HepG2 (cell line): ENCODE results near the gene GNAS. TPM values are rescaled to one million over a fixed set of nuclear protein-coding genes. Genes with fewer than 3 reads are reported as not detected.

Experiments
- ATAC-seq: fragments of 200-7000 bp; cut with Tn5 transposase; 3 replicates; pipeline ENCODE4 v1.9.1; 2020; ENCODE audit warnings: mild to moderate bottlenecking, moderate library complexity
- BruUV-seq: library from RNA; stranded (reverse); fragments of 400-500 nt; replicated peaks from 2 replicates; lab custom pipeline; 2021; lab: Mats Ljungman, UMichigan
- CTCF ChIA-PET: fragments of 300-600 bp; formaldehyde crosslinking; extraction: SDS; loops from one replicate; lab custom pipeline; 2021; ENCODE audit warnings: low total read pairs, inconsistent platforms, low intra/inter-chr PET ratio; lab: Yijun Ruan, JAX
- POLR2A ChIA-PET: fragments of 350-600 bp; sonication (Branson Sonifier 250); formaldehyde crosslinking; loops from one replicate; lab custom pipeline; 2020; ENCODE audit warnings: antibody characterized with exemption, inconsistent platforms; lab: Yijun Ruan, JAX
- DNase-seq: peaks from one replicate; pipeline ENCODE4 v3.0.0-alpha.2; 2015; ENCODE audit warnings: low spot score
- FAIRE-seq: peaks from 3 replicates; lab custom pipeline; 2011; peaks lifted over from hg19 to GRCh38; lab: Jason Lieb, UNC
- H2AFZ ChIP-seq: one replicate; pipeline ENCODE4 v1.6.1; 2011; ENCODE audit warnings: low read length, inconsistent platforms
- H3K27ac ChIP-seq: fragments of 300-600 bp; 3 replicates; pipeline ENCODE4 v1.8.0; 2011; ENCODE audit warnings: mixed run types, mild to moderate bottlenecking, mixed read lengths, low read length, inconsistent platforms; ENCODE audit not compliant: insufficient read depth; ENCODE audit errors: extremely low read length
- H3K27me3 ChIP-seq, 2 experiments: fragments of 200-600 bp in 1 of 2; 2 replicates in 1 of 2; 3 replicates in 1 of 2; pipeline versions ENCODE4 v1.6.0 to v1.8.0; 2011; ENCODE audit warnings: low read length in 2 of 2, mild to moderate bottlenecking in 2 of 2, moderate library complexity in 2 of 2, inconsistent platforms in 1 of 2; ENCODE audit not compliant: insufficient read depth in 2 of 2, control insufficient read depth in 1 of 2
- H3K36me3 ChIP-seq, 2 experiments: fragments of 200-600 bp in 1 of 2; replicated peaks in 1 of 2; 2 replicates in 1 of 2; 3 replicates in 1 of 2; pipeline versions ENCODE4 v1.5.1 to v1.8.0; 2011; ENCODE audit warnings: low read length in 2 of 2, inconsistent platforms in 1 of 2; ENCODE audit not compliant: insufficient read depth in 2 of 2, control insufficient read depth in 1 of 2
- H3K4me1 ChIP-seq: 2 replicates; pipeline ENCODE4 v1.5.1; 2012; ENCODE audit warnings: low read length, inconsistent platforms; ENCODE audit not compliant: insufficient read depth
- H3K4me2 ChIP-seq: 2 replicates; pipeline ENCODE4 v1.6.0; 2011; ENCODE audit warnings: low read depth, low read length, inconsistent platforms
- H3K4me3 ChIP-seq, 3 experiments: fragments of 200-600 bp in 1 of 3; sonication (generic), shearing (Covaris generic) in 1 of 3; replicated peaks in 1 of 3; 2 replicates each; pipeline ENCODE4 v1.5.1; 2011 to 2016; ENCODE audit warnings: low read length in 3 of 3, inconsistent platforms in 2 of 3, low read depth in 2 of 3, mild to moderate bottlenecking in 2 of 3, control low read depth in 1 of 3, mixed read lengths in 1 of 3; ENCODE audit not compliant: insufficient read depth in 1 of 3
- H3K79me2 ChIP-seq: one replicate; pipeline ENCODE4 v1.6.1; 2011; ENCODE audit warnings: low read length, inconsistent platforms; ENCODE audit not compliant: insufficient read depth
- H3K9ac ChIP-seq: 2 replicates; pipeline ENCODE4 v1.6.0; 2011; ENCODE audit warnings: mild to moderate bottlenecking, low read depth, low read length, inconsistent platforms; ENCODE audit not compliant: insufficient read depth
- H3K9me3 ChIP-seq: 2 replicates; pipeline ENCODE4 v1.5.1; 2012; ENCODE audit warnings: mild to moderate bottlenecking, low read length
- H4K20me1 ChIP-seq: 2 replicates; pipeline ENCODE4 v1.6.0; 2011; ENCODE audit warnings: inconsistent platforms, mild to moderate bottlenecking, low read length, moderate library complexity; ENCODE audit not compliant: insufficient read depth
- KDM4B ChIP-seq: sonication (generic); formaldehyde crosslinking; IDR thresholded peaks from 2 replicates; pipeline ENCODE4 v1.4.0; 2020; ENCODE audit warnings: missing genetic modification reagents
- PITX1 ChIP-seq: sonication (generic); formaldehyde crosslinking; IDR thresholded peaks from 2 replicates; pipeline ENCODE4 v1.5.1; 2020; ENCODE audit warnings: mild to moderate bottlenecking, missing genetic modification reagents
- RFX5 ChIP-seq: IDR thresholded peaks from 2 replicates; pipeline ENCODE4 v1.6.1; 2011; ENCODE audit warnings: low read depth, low read length, improper control_type of control experiment
- SRSF4 ChIP-seq: fragments of 200-400 bp; formaldehyde crosslinking; IDR thresholded peaks from one replicate; pipeline ENCODE4 v1.6.1; 2018; ENCODE audit warnings: mild to moderate bottlenecking, low read depth, low read length, moderate library complexity; ENCODE audit not compliant: poor library complexity, severe bottlenecking
- SUZ12 ChIP-seq: fragments of 150-350 bp; IDR thresholded peaks from 2 replicates; pipeline ENCODE4 v1.6.1; 2014; ENCODE audit warnings: low read depth, low read length
- ZBTB3 ChIP-seq: sonication (generic); formaldehyde crosslinking; IDR thresholded peaks from 2 replicates; pipeline ENCODE4 v1.4.0; 2020; ENCODE audit warnings: low read depth, mild to moderate bottlenecking, moderate library complexity, missing genetic modification reagents, borderline replicate concordance
- ZNF101 ChIP-seq: sonication (generic); formaldehyde crosslinking; IDR thresholded peaks from 2 replicates; pipeline ENCODE4 v1.4.0; 2020; ENCODE audit warnings: mild to moderate bottlenecking, low read depth, missing genetic modification reagents, borderline replicate concordance
- ZNF160 ChIP-seq: sonication (generic); formaldehyde crosslinking; IDR thresholded peaks from 2 replicates; pipeline ENCODE4 v1.8.0; 2022; ENCODE audit warnings: mild to moderate bottlenecking, inconsistent platforms, missing genetic modification reagents
- ZNF20 ChIP-seq: sonication (generic); formaldehyde crosslinking; IDR thresholded peaks from 2 replicates; pipeline ENCODE4 v1.4.0; 2020; ENCODE audit warnings: mild to moderate bottlenecking, moderate library complexity, missing genetic modification reagents
- ZNF224 ChIP-seq: sonication (generic); formaldehyde crosslinking; IDR thresholded peaks from 2 replicates; pipeline ENCODE4 v1.5.0; 2020; ENCODE audit warnings: mild to moderate bottlenecking, missing genetic modification reagents
- ZNF234 ChIP-seq: sonication (generic); formaldehyde crosslinking; conservative IDR thresholded peaks from 2 replicates; pipeline ENCODE4 v1.5.1; 2020; ENCODE audit warnings: mild to moderate bottlenecking, missing genetic modification reagents
- ZNF296 ChIP-seq: sonication (generic); formaldehyde crosslinking; conservative IDR thresholded peaks from 2 replicates; pipeline ENCODE4 v1.5.0; 2020; ENCODE audit warnings: mild to moderate bottlenecking, missing genetic modification reagents
- ZNF572 ChIP-seq: sonication (generic); formaldehyde crosslinking; IDR thresholded peaks from 2 replicates; pipeline ENCODE4 v1.5.1; 2020; ENCODE audit warnings: mild to moderate bottlenecking, missing genetic modification reagents
- ZNF619 ChIP-seq: sonication (generic); formaldehyde crosslinking; IDR thresholded peaks from 2 replicates; pipeline ENCODE4 v1.4.0; 2020; ENCODE audit warnings: mild to moderate bottlenecking, missing genetic modification reagents
- ZNF644 ChIP-seq: IDR thresholded peaks from 2 replicates; pipeline ENCODE4 v1.6.1; 2016; ENCODE audit warnings: low read depth
- ZNF7 ChIP-seq: IDR thresholded peaks from 2 replicates; pipeline ENCODE4 v1.6.1; 2016; ENCODE audit warnings: missing biosample characterization, missing genetic modification reagents
- ZNF749 ChIP-seq: sonication (generic); formaldehyde crosslinking; IDR thresholded peaks from 2 replicates; pipeline ENCODE4 v1.8.0; 2022; ENCODE audit warnings: mild to moderate bottlenecking, missing genetic modification reagents, moderate library complexity, borderline replicate concordance
- ZNF773 ChIP-seq: sonication (generic); formaldehyde crosslinking; IDR thresholded peaks from 2 replicates; pipeline ENCODE4 v1.4.0; 2020; ENCODE audit warnings: missing genetic modification reagents, borderline replicate concordance
- ZSCAN22 ChIP-seq: sonication (generic); formaldehyde crosslinking; IDR thresholded peaks from 2 replicates; pipeline ENCODE4 v1.4.0; 2020; ENCODE audit warnings: mild to moderate bottlenecking, missing genetic modification reagents
- WGBS: methylation state at CpG from one replicate; pipeline ENCODE4 v1.1.6; 2017; ENCODE audit warnings: low lambda C conversion rate; 5-methylcytosine and 5-hydroxymethylcytosine counted together
- in situ Hi-C: cut with HindIII; loops from 2 replicates; pipeline ENCODE4 v1.10.0; 2017; ENCODE audit warnings: low pct_unique_long_range_greater_than_20kb; ENCODE audit not compliant: extremely low pct_ligation_motif_present
- intact Hi-C: fragments of 100-400 bp; cut with micrococcal nuclease; formaldehyde crosslinking; loops from one replicate; pipeline ENCODE4 v1.10.0; 2022; ENCODE audit not compliant: unreplicated experiment
- polyA plus RNA-seq, 8 experiments: library from polyadenylated mRNA; depleted of rRNA in 3 of 8; stranded (reverse) in 7 of 8; unstranded in 1 of 8; fragments of >200 nt; fragmentation: Illumina TruSeq in 4 of 8; extraction: Trizol in 4 of 8; gene quantifications; 2 replicates each; pipeline versions ENCODE4 v1.2.1 to v1.2.3, GENCODE V29; 2011 to 2016; ENCODE audit warnings: low read depth in 4 of 8, missing spikeins in 1 of 8, mixed read lengths in 1 of 8; ENCODE audit not compliant: insufficient read depth in 1 of 8
- total RNA-seq, 5 experiments: library from RNA; depleted of rRNA; stranded (reverse); fragments of >200 nt; fragmentation: Illumina TruSeq; extraction: Trizol; gene quantifications; 2 replicates each; pipeline ENCODE4 v1.2.3, GENCODE V29; 2016; ENCODE audit warnings: low read depth in 1 of 5
- TF ChIP-seq, protein P1 (sequence below): sonication (generic); formaldehyde crosslinking; conservative IDR thresholded peaks from 2 replicates; pipeline ENCODE4 v1.4.0; 2020; ENCODE audit warnings: missing genetic modification reagents
- TF ChIP-seq, protein P2 (sequence below): sonication (generic); formaldehyde crosslinking; IDR thresholded peaks from 2 replicates; pipeline ENCODE4 v1.4.0; 2020; ENCODE audit warnings: missing genetic modification reagents

Gene GNAS
- total and polyA plus RNA-seq, 2 of the 13 experiments (the other 11 are each of a cell fraction or from before 2014, with no cell fraction given): 407 to 1,008 TPM

GRCh38 chr20:58818586-58819285 lies 33.8 kb upstream of the GNAS start (continued):
- no peak for TF ChIP-seq PITX1 (CRISPR knock-in tag)
- no peak for TF ChIP-seq SUZ12
- TF ChIP-seq, protein P1, sequence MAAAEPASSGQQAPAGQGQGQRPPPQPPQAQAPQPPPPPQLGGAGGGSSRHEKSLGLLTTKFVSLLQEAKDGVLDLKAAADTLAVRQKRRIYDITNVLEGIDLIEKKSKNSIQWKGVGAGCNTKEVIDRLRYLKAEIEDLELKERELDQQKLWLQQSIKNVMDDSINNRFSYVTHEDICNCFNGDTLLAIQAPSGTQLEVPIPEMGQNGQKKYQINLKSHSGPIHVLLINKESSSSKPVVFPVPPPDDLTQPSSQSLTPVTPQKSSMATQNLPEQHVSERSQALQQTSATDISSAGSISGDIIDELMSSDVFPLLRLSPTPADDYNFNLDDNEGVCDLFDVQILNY (CRISPR knock-in tag): no peak
- no peak for TF ChIP-seq RFX5
- no peak for TF ChIP-seq SRSF4

DNA sequence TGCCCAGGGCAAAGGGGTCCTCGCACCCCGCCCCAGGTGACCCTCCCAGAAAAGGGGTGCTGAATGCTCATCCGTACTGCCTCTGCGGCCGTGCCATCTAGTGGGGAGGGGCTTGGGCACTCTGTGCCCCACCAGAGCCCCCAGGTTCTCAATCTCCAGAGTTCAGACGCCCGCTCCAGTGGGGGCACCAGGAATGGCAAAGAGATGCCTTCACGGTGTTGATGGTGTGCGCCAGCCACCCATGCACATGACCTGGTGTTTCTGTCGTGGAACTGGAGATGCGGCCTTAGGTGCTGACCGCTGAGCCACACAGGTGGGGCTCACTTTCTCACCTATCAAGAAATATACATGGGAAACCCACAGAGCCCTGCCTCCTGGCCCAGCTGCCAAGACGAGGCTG lies 32.6 kb upstream of the GNAS start:
- TF ChIP-seq ZNF160 (CRISPR knock-in tag): no peak
- TF ChIP-seq ZNF20: no peak
- no peak for TF ChIP-seq ZNF773 (CRISPR knock-in tag)
- TF ChIP-seq ZNF749: no peak
- TF ChIP-seq KDM4B (CRISPR knock-in tag): no peak
- no peak for TF ChIP-seq ZNF234 (CRISPR knock-in tag)
- TF ChIP-seq ZSCAN22 (CRISPR knock-in tag): no peak
- no peak for TF ChIP-seq ZNF224 (CRISPR knock-in tag)
- TF ChIP-seq, protein P2, sequence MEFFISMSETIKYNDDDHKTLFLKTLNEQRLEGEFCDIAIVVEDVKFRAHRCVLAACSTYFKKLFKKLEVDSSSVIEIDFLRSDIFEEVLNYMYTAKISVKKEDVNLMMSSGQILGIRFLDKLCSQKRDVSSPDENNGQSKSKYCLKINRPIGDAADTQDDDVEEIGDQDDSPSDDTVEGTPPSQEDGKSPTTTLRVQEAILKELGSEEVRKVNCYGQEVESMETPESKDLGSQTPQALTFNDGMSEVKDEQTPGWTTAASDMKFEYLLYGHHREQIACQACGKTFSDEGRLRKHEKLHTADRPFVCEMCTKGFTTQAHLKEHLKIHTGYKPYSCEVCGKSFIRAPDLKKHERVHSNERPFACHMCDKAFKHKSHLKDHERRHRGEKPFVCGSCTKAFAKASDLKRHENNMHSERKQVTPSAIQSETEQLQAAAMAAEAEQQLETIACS: no peak
- TF ChIP-seq ZNF296 (CRISPR knock-in tag): no peak
- TF ChIP-seq ZNF101 (CRISPR knock-in tag): no peak
- no peak for TF ChIP-seq ZNF619
- TF ChIP-seq ZBTB3 (CRISPR knock-in tag): no peak
- TF ChIP-seq ZNF572: no peak
- no peak for TF ChIP-seq ZNF644
- no peak for TF ChIP-seq ZNF7 (CRISPR knock-in tag)
- Histone ChIP-seq H3K4me2 (no peak overlapping the region), H3K4me1 (no peaks in the 10 kb centered on the region), H3K9me3 (no peaks in the 10 kb centered on the region), H3K4me3 (no peak overlapping the region), H4K20me1 (no peaks in the 10 kb centered on the region), H3K27ac (no peak overlapping the region), H3K27me3 (peaks cover 20 to 76% of the 10 kb centered on the region in 2 experiments), H3K9ac (no peak overlapping the region), H3K36me3 (no peaks in the 10 kb centered on the region), H2AFZ (no peak overlapping the region), H3K79me2 (no peaks in the 10 kb centered on the region)
- WGBS: 24% methylated on average over 12 of the region's 13 CpGs
- DNase-seq (no peak), FAIRE-seq (no peak), ATAC-seq (no peak)
- in situ Hi-C loops (no loop called here), intact Hi-C loops (no loop called here)
- POLR2A ChIA-PET: no interaction called here
- BruUV-seq: no TSS peak
- CTCF ChIA-PET: no interaction called here
